IMR-90 (cell line): ENCODE measurements around the gene SASH1. TPM values are rescaled to one million over a fixed set of nuclear protein-coding genes. Genes with fewer than 3 reads are reported as not detected.

Experiments
- ATAC-seq: fragments of 200-7000 bp; cut with Tn5 transposase; 2 replicates; pipeline ENCODE4 v1.9.1; 2020; ENCODE audit warnings: low read depth, mild to moderate bottlenecking, moderate library complexity
- BruUV-seq: library from RNA; stranded (reverse); fragments of 400-500 nt; replicated peaks from 2 replicates; lab custom pipeline; 2021; lab: Mats Ljungman, UMichigan
- CTCF ChIA-PET: fragments of 300-600 bp; formaldehyde crosslinking; extraction: SDS; loops from one replicate; lab custom pipeline; 2021; ENCODE audit warnings: antibody characterized with exemption; lab: Yijun Ruan, JAX
- POLR2A ChIA-PET: fragments of 300-600 bp; sonication (Branson Sonifier 250); formaldehyde crosslinking; loops from one replicate; lab custom pipeline; 2022; ENCODE audit warnings: antibody characterized with exemption; ENCODE audit not compliant: unreplicated experiment; lab: Charles Lee
- DNase-seq: peaks from one replicate; pipeline ENCODE4 v3.0.0; 2013
- H2AFZ ChIP-seq: replicated peaks from 2 replicates; pipeline ENCODE3; 2013; ENCODE audit warnings: low read length, mild to moderate bottlenecking; ENCODE audit not compliant: poor library complexity
- H2AK5ac ChIP-seq: 2 replicates; pipeline ENCODE4 v1.6.1; 2013; ENCODE audit warnings: low read depth, low read length, inconsistent platforms
- H2AK9ac ChIP-seq: replicated peaks from 2 replicates; pipeline ENCODE3; 2013; ENCODE audit warnings: mild to moderate bottlenecking, low read depth, low read length, moderate library complexity; ENCODE audit not compliant: poor library complexity
- H2BK120ac ChIP-seq: 2 replicates; pipeline ENCODE4 v1.6.1; 2013; ENCODE audit warnings: low read depth, low read length, inconsistent platforms
- H2BK15ac ChIP-seq: 3 replicates; pipeline ENCODE4 v1.6.1; 2013; ENCODE audit warnings: low read depth, low read length, inconsistent platforms
- H2BK20ac ChIP-seq: 2 replicates; pipeline ENCODE4 v1.6.1; 2013; ENCODE audit warnings: low read depth, mild to moderate bottlenecking, inconsistent platforms, low read length, moderate library complexity
- H2BK5ac ChIP-seq: 2 replicates; pipeline ENCODE4 v1.6.1; 2013; ENCODE audit warnings: mild to moderate bottlenecking, low read depth, low read length, inconsistent platforms; ENCODE audit not compliant: poor library complexity, severe bottlenecking
- H3K14ac ChIP-seq: replicated peaks from 2 replicates; pipeline ENCODE4 v1.6.1; 2013; ENCODE audit warnings: low read depth, low read length, inconsistent platforms
- H3K18ac ChIP-seq: 2 replicates; pipeline ENCODE4 v1.6.1; 2013; ENCODE audit warnings: low read depth, low read length, control low read depth
- H3K23ac ChIP-seq: 2 replicates; pipeline ENCODE4 v1.6.1; 2013; ENCODE audit warnings: low read depth, low read length, inconsistent platforms
- H3K27ac ChIP-seq: 2 replicates; pipeline ENCODE4 v1.5.1; 2013; ENCODE audit warnings: mild to moderate bottlenecking, control low read depth, low read length; ENCODE audit not compliant: insufficient read depth
- H3K27me3 ChIP-seq: 2 replicates; pipeline ENCODE4 v1.6.1; 2013; ENCODE audit warnings: low read length; ENCODE audit not compliant: control insufficient read depth, insufficient read depth
- H3K36me3 ChIP-seq: 2 replicates; pipeline ENCODE4 v1.6.1; 2013; ENCODE audit warnings: low read length, mixed read lengths; ENCODE audit not compliant: control insufficient read depth, insufficient read depth
- H3K4ac ChIP-seq: 2 replicates; pipeline ENCODE4 v1.6.1; 2013; ENCODE audit warnings: low read depth, low read length, inconsistent platforms
- H3K4me1 ChIP-seq: 2 replicates; pipeline ENCODE4 v1.6.1; 2013; ENCODE audit warnings: low read length, mixed read lengths; ENCODE audit not compliant: control insufficient read depth, insufficient read depth
- H3K4me2 ChIP-seq: 2 replicates; pipeline ENCODE4 v1.6.1; 2013; ENCODE audit warnings: low read depth, mild to moderate bottlenecking, control low read depth, low read length, moderate library complexity
- H3K4me3 ChIP-seq: 2 replicates; pipeline ENCODE4 v1.5.1; 2013; ENCODE audit warnings: low read depth, mild to moderate bottlenecking, control low read depth, low read length, moderate library complexity; ENCODE audit not compliant: insufficient read depth
- H3K56ac ChIP-seq: 2 replicates; pipeline ENCODE4 v1.6.1; 2013; ENCODE audit warnings: low read length, inconsistent platforms; ENCODE audit not compliant: insufficient read depth; ENCODE audit errors: extremely low read depth
- H3K79me1 ChIP-seq, 2 experiments: 2 replicates each; pipeline ENCODE4 v1.6.1; 2013; ENCODE audit warnings: low read length in 2 of 2, inconsistent platforms in 1 of 2, low read depth in 1 of 2
- H3K9ac ChIP-seq: 2 replicates; pipeline ENCODE4 v1.6.1; 2013; ENCODE audit warnings: low read depth, low read length, control low read depth
- H3K9me1 ChIP-seq: 2 replicates; pipeline ENCODE4 v1.6.1; 2013; ENCODE audit warnings: low read length, inconsistent platforms; ENCODE audit not compliant: insufficient read depth
- H3K9me3 ChIP-seq: 2 replicates; pipeline ENCODE4 v1.6.1; 2013; ENCODE audit warnings: low read length; ENCODE audit not compliant: control insufficient read depth, insufficient read depth
- H4K20me1 ChIP-seq: 2 replicates; pipeline ENCODE4 v1.6.1; 2013; ENCODE audit warnings: low read length, inconsistent platforms; ENCODE audit not compliant: insufficient read depth
- H4K5ac ChIP-seq: 2 replicates; pipeline ENCODE4 v1.6.1; 2013; ENCODE audit warnings: mild to moderate bottlenecking, low read depth, low read length, control low read depth
- H4K8ac ChIP-seq, 2 experiments: 2 replicates each; pipeline ENCODE4 v1.6.1; 2013; ENCODE audit warnings: low read depth in 2 of 2, low read length in 2 of 2, control low read depth in 1 of 2, inconsistent platforms in 1 of 2
- H4K91ac ChIP-seq: 2 replicates; pipeline ENCODE4 v1.6.1; 2013; ENCODE audit warnings: low read depth, low read length, inconsistent platforms; ENCODE audit not compliant: insufficient read depth
- BHLHE40 ChIP-seq: fragments of 150-350 bp; IDR thresholded peaks from 2 replicates; pipeline ENCODE4 v1.6.1; 2016; ENCODE audit warnings: mild to moderate bottlenecking, low read depth, low read length
- CEBPB ChIP-seq: IDR thresholded peaks from 2 replicates; pipeline ENCODE4 v1.6.1; 2012; ENCODE audit warnings: low read depth, low read length, improper control_type of control experiment
- CHD1 ChIP-seq: IDR thresholded peaks from 2 replicates; pipeline ENCODE4 v1.6.1; 2012; ENCODE audit warnings: low read depth, low read length, improper control_type of control experiment
- FOS ChIP-seq: fragments of 150-350 bp; IDR thresholded peaks from 2 replicates; pipeline ENCODE4 v1.6.1; 2016; ENCODE audit warnings: low read depth, low read length
- MAFK ChIP-seq: IDR thresholded peaks from 2 replicates; pipeline ENCODE4 v1.6.1; 2012; ENCODE audit warnings: low read depth, low read length, improper control_type of control experiment
- MAZ ChIP-seq: IDR thresholded peaks from 2 replicates; pipeline ENCODE4 v1.6.1; 2012; ENCODE audit warnings: low read depth, mild to moderate bottlenecking, low read length, improper control_type of control experiment, moderate library complexity, borderline replicate concordance
- MXI1 ChIP-seq: IDR thresholded peaks from 2 replicates; pipeline ENCODE4 v1.6.1; 2012; ENCODE audit warnings: low read depth, mild to moderate bottlenecking, low read length, moderate library complexity, borderline replicate concordance
- NFE2L2 ChIP-seq: fragments of 150-350 bp; IDR thresholded peaks from 2 replicates; pipeline ENCODE4 v1.6.1; 2016; ENCODE audit warnings: low read depth, mild to moderate bottlenecking, low read length
- POLR2A ChIP-seq: IDR thresholded peaks from 2 replicates; pipeline ENCODE4 v1.6.1; 2012; ENCODE audit warnings: mild to moderate bottlenecking, low read depth, low read length
- RCOR1 ChIP-seq: IDR thresholded peaks from 2 replicates; pipeline ENCODE4 v1.6.1; 2012; ENCODE audit warnings: mild to moderate bottlenecking, low read length, improper control_type of control experiment; ENCODE audit not compliant: insufficient replicate concordance
- RFX5 ChIP-seq: IDR thresholded peaks from 2 replicates; pipeline ENCODE4 v1.8.0; 2012; ENCODE audit warnings: low read depth, mild to moderate bottlenecking, low read length, moderate library complexity
- SMC3 ChIP-seq: fragments of 150-350 bp; IDR thresholded peaks from 2 replicates; pipeline ENCODE4 v1.6.1; 2016; ENCODE audit warnings: low read depth, mild to moderate bottlenecking, antibody characterized with exemption, low read length, moderate library complexity
- WGBS, 2 experiments: methylation state at CpG; one replicate each; pipeline versions ENCODE4 v1.1.5 to v1.1.7; 2013; ENCODE audit warnings: missing lambda C conversion rate in 2 of 2; ENCODE audit not compliant: insufficient read length in 1 of 2; ENCODE audit errors: extremely low coverage in 2 of 2; 5-methylcytosine and 5-hydroxymethylcytosine counted together
- dilution Hi-C: fragments of 300-500 bp; cut with HindIII; formaldehyde crosslinking; loops from one replicate; pipeline ENCODE4 v1.14.3; 2018; ENCODE audit warnings: low sequenced_read_pairs; ENCODE audit not compliant: unreplicated experiment
- in situ Hi-C: fragments of 300-500 bp; cut with MboI; formaldehyde crosslinking; loops from 3 replicates; pipeline ENCODE4 v1.14.3; 2019; ENCODE audit warnings: low sequenced_read_pairs, inconsistent platforms, mixed read lengths
- intact Hi-C: fragments of 100-400 bp; cut with micrococcal nuclease; formaldehyde crosslinking; loops from 2 replicates; pipeline ENCODE4 v1.10.0; 2022
- polyA plus RNA-seq, 3 experiments: library from polyadenylated mRNA; depleted of rRNA; stranded (reverse); fragments of >200 nt; gene quantifications; 2 replicates each; pipeline ENCODE4 v1.2.3, GENCODE V29; 2012; ENCODE audit warnings: low replicate concordance in 1 of 3
- total RNA-seq: library from RNA; depleted of rRNA; stranded (reverse); fragments of >200 nt; gene quantifications from 2 replicates; pipeline ENCODE4 v1.2.3, GENCODE V29; 2012
- TF ChIP-seq, protein P1 (sequence below): conservative IDR thresholded peaks from 2 replicates; pipeline ENCODE4 v1.5.1; 2012; ENCODE audit warnings: mild to moderate bottlenecking, low read depth, low read length, improper control_type of control experiment
- TF ChIP-seq, protein P2 (sequence below): fragments of 150-350 bp; IDR thresholded peaks from 2 replicates; pipeline ENCODE4 v1.6.1; 2016; ENCODE audit warnings: low read depth, mild to moderate bottlenecking, low read length, moderate library complexity, borderline replicate concordance
- TF ChIP-seq, protein P3 (sequence below): fragments of 150-350 bp; IDR thresholded peaks from 2 replicates; pipeline ENCODE4 v1.6.1; 2017; ENCODE audit warnings: mild to moderate bottlenecking, antibody characterized with exemption, low read length, low read depth

The SASH1 gene
- total and polyA plus RNA-seq, 2 of the 4 experiments (the other 2 are of a cell fraction): 11.6 to 16.5 TPM

DNA sequence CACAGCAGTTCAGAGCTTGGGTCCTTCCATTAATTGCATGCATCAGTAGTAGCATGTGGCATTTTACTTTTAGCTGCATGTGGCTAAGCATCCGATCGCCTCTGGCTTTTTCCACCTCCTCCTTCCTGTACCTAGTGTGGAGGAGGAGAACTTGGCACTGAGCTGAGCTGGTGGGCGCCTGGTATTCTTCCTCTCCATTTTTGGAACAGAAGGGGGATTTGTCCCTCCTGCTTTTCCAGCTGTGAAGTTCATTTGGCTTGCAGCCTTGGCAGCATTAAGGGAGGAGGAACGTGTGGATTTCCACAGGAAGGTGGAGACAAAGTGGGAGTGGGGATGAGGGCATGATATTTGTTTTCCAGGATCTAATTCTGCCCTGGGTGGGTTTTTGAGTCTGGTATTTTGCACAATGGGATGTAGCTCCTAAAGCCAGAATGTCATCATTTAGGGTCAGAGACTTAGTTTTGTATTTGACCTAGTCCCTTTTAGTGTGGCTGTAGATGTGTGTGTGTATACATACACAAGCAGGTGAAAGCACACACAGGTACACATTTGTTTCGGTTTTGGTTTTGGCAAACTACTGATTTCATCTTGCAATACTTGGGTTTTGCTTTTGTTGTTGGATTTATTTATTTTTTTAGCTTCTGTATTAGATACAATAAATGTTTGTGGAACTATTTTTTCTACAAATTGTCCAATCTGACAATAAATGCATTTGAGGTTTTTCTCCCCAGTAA is 90.0 kb downstream of the SASH1 start:
- H2BK120ac ChIP-seq: 0 out of 2 replicates have a peak overlapping the region, but pooled peaks have one; percentile 33
- CTCF ChIA-PET: no interaction called here
- no peak for TF ChIP-seq SMC3
- TF ChIP-seq POLR2A: no peak
- TF ChIP-seq BHLHE40: no peak
- TF ChIP-seq RFX5: no peak
- TF ChIP-seq RCOR1: no peak
- no peak for TF ChIP-seq MXI1
- TF ChIP-seq, protein P1, sequence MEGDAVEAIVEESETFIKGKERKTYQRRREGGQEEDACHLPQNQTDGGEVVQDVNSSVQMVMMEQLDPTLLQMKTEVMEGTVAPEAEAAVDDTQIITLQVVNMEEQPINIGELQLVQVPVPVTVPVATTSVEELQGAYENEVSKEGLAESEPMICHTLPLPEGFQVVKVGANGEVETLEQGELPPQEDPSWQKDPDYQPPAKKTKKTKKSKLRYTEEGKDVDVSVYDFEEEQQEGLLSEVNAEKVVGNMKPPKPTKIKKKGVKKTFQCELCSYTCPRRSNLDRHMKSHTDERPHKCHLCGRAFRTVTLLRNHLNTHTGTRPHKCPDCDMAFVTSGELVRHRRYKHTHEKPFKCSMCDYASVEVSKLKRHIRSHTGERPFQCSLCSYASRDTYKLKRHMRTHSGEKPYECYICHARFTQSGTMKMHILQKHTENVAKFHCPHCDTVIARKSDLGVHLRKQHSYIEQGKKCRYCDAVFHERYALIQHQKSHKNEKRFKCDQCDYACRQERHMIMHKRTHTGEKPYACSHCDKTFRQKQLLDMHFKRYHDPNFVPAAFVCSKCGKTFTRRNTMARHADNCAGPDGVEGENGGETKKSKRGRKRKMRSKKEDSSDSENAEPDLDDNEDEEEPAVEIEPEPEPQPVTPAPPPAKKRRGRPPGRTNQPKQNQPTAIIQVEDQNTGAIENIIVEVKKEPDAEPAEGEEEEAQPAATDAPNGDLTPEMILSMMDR: no peak
- no peak for TF ChIP-seq CHD1
- no peak for TF ChIP-seq CEBPB
- TF ChIP-seq MAFK: no peak
- TF ChIP-seq FOS: no peak
- TF ChIP-seq, protein P2, sequence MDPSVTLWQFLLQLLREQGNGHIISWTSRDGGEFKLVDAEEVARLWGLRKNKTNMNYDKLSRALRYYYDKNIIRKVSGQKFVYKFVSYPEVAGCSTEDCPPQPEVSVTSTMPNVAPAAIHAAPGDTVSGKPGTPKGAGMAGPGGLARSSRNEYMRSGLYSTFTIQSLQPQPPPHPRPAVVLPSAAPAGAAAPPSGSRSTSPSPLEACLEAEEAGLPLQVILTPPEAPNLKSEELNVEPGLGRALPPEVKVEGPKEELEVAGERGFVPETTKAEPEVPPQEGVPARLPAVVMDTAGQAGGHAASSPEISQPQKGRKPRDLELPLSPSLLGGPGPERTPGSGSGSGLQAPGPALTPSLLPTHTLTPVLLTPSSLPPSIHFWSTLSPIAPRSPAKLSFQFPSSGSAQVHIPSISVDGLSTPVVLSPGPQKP: no peak
- TF ChIP-seq, protein P3, sequence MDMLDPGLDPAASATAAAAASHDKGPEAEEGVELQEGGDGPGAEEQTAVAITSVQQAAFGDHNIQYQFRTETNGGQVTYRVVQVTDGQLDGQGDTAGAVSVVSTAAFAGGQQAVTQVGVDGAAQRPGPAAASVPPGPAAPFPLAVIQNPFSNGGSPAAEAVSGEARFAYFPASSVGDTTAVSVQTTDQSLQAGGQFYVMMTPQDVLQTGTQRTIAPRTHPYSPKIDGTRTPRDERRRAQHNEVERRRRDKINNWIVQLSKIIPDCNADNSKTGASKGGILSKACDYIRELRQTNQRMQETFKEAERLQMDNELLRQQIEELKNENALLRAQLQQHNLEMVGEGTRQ: no peak
- TF ChIP-seq MAZ: no peak
- no peak for TF ChIP-seq NFE2L2

More for the DNA sequence above, 90.0 kb downstream of the SASH1 start:
- no peak overlapping the region for H4K91ac ChIP-seq
- 67% methylated on average over 1 of the region's 5 CpGs; no CpG with 5 or more reads in 1 of the 2 experiments for WGBS, 2 experiments
- 0 out of 2 replicates have a peak, but pooled peaks cover 2% of the 10 kb centered on the region for H3K9me3 ChIP-seq
- peaks cover 4 to 42% of the 10 kb centered on the region in 2 experiments; a peak in 2 of 4 replicates for H3K79me1 ChIP-seq
- no peak overlapping the region for H3K18ac ChIP-seq
- H2BK20ac ChIP-seq: no peak overlapping the region
- H3K27me3 ChIP-seq: no peaks in the 10 kb centered on the region
- H3K14ac ChIP-seq: 0 out of 2 replicates have a peak overlapping the region, but pooled peaks have one; percentile 4
- intact Hi-C loops (no loop called here), dilution Hi-C loops (no loop called here), in situ Hi-C loops (no loop called here)
- ATAC-seq (no peak), DNase-seq (no peak)
- H3K4me1 ChIP-seq: peaks cover 1% of the 10 kb centered on the region
- H3K4me3 ChIP-seq: no peak overlapping the region
- no peak overlapping the region for H2AK9ac ChIP-seq
- H2AK5ac ChIP-seq: peak overlapping the region; percentile 27; the same call in 1 of the 2 replicates
- no peaks in the 10 kb centered on the region for H4K20me1 ChIP-seq
- no peak overlapping the region for H2BK5ac ChIP-seq
- H3K4me2 ChIP-seq: no peak overlapping the region
- H3K36me3 ChIP-seq: no peaks in the 10 kb centered on the region
- H2BK15ac ChIP-seq: no peak overlapping the region
- no peak overlapping the region for H3K23ac ChIP-seq
- POLR2A ChIA-PET: no interaction called here
- H2AFZ ChIP-seq: no peak overlapping the region
- 0 out of 4 replicates have a peak overlapping the region, but pooled peaks of 1 of the 2 experiments have one; percentile 2 for H4K8ac ChIP-seq
- H3K56ac ChIP-seq: no peak overlapping the region
- H3K9ac ChIP-seq: no peak overlapping the region
- H3K27ac ChIP-seq: no peak overlapping the region
- H3K9me1 ChIP-seq: no peaks in the 10 kb centered on the region
- 0 out of 2 replicates have a peak overlapping the region, but pooled peaks have one; percentile 16 for H3K4ac ChIP-seq
- no TSS peak for BruUV-seq
- no peak overlapping the region for H4K5ac ChIP-seq
